A673 (cell line): Measurements from ENCODE around the gene CES3.

Source experiments
- EZH2 ChIP-seq: fragments of 200-600 bp; sonication (generic); IDR thresholded peaks from 2 replicates; pipeline ENCODE4 v1.6.1; 2017; ENCODE audit warnings: borderline replicate concordance, low read depth, mild to moderate bottlenecking, mixed read lengths, antibody characterized with exemption, low read length; ENCODE audit not compliant: poor library complexity, severe bottlenecking
- TF ChIP-seq, protein P1 (sequence below): fragments of 300-800, 200-600 bp; sonication (generic); conservative IDR thresholded peaks from 2 replicates; pipeline ENCODE4 v1.5.1; 2017; ENCODE audit warnings: low read depth, mild to moderate bottlenecking, antibody characterized with exemption, low read length, moderate library complexity, mixed read lengths

DNA sequence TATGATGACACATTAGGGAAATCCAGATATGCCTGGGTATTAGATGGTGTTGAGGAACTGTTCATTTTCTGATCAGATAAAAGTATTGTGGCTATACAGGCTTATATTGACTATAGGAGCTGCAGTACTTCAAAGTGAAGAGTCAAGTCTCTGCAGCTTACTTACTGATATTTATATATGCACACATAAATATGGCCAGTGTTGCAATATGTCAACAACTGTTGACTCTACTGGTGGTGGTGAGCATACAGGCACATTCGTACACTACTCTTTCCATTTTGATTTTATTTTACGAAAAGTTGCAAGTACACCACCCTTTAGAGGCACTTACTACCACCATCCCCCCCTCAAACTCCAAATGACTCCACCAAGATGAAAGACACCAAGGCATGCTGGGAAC lies 29.4 kb upstream of the CES3 start:
- TF ChIP-seq, protein P1, sequence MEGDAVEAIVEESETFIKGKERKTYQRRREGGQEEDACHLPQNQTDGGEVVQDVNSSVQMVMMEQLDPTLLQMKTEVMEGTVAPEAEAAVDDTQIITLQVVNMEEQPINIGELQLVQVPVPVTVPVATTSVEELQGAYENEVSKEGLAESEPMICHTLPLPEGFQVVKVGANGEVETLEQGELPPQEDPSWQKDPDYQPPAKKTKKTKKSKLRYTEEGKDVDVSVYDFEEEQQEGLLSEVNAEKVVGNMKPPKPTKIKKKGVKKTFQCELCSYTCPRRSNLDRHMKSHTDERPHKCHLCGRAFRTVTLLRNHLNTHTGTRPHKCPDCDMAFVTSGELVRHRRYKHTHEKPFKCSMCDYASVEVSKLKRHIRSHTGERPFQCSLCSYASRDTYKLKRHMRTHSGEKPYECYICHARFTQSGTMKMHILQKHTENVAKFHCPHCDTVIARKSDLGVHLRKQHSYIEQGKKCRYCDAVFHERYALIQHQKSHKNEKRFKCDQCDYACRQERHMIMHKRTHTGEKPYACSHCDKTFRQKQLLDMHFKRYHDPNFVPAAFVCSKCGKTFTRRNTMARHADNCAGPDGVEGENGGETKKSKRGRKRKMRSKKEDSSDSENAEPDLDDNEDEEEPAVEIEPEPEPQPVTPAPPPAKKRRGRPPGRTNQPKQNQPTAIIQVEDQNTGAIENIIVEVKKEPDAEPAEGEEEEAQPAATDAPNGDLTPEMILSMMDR, result no peak
- TF ChIP-seq EZH2, result no peak
